WTC11 (cell line): ENCODE results near the gene DGKQ. TPM values are rescaled to one million over a fixed set of nuclear protein-coding genes. Genes with fewer than 3 reads are reported as not detected.

Source experiments
- ATAC-seq: fragments of 200-7000 bp; cut with Tn5 transposase; 2 replicates; pipeline ENCODE4 v1.10.0; 2021; ENCODE audit warnings: mild to moderate bottlenecking, moderate library complexity
- CTCF ChIA-PET: fragments of 300-600 bp; sonication (Branson Sonifier 250); formaldehyde crosslinking; loops from one replicate; lab custom pipeline; 2021; ENCODE audit warnings: antibody characterized with exemption; lab: Charles Lee
- POLR2A ChIA-PET: fragments of 350-600 bp; sonication (Branson Sonifier 250); formaldehyde crosslinking; loops from one replicate; lab custom pipeline; 2021; ENCODE audit warnings: antibody characterized with exemption; lab: Charles Lee
- DNase-seq: peaks from one replicate; pipeline ENCODE4 v3.0.0; 2021; ENCODE audit warnings: low spot score
- H3K27ac Mint-ChIP-seq: 2 replicates; pipeline ENCODE4 v1.8.0; 2021; ENCODE audit warnings: mixed read lengths
- H3K27me3 Mint-ChIP-seq: 2 replicates; pipeline ENCODE4 v1.8.0; 2021; ENCODE audit warnings: low read depth, mild to moderate bottlenecking, moderate library complexity, mixed read lengths
- H3K36me3 Mint-ChIP-seq: 2 replicates; pipeline ENCODE4 v1.8.0; 2021; ENCODE audit warnings: mixed read lengths
- H3K4me1 Mint-ChIP-seq: 2 replicates; pipeline ENCODE4 v1.8.0; 2022; ENCODE audit warnings: mixed read lengths
- H3K4me3 Mint-ChIP-seq: 2 replicates; pipeline ENCODE4 v1.8.0; 2021; ENCODE audit warnings: mild to moderate bottlenecking, moderate library complexity, mixed read lengths
- H3K9me3 Mint-ChIP-seq: 2 replicates; pipeline ENCODE4 v1.8.0; 2021; ENCODE audit warnings: mixed read lengths
- ATF1 ChIP-seq: sonication (generic); formaldehyde crosslinking; IDR thresholded peaks from 2 replicates; pipeline ENCODE4 v1.8.1; 2023; ENCODE audit warnings: mild to moderate bottlenecking, moderate library complexity, missing genetic modification reagents
- CREB1 ChIP-seq: sonication (generic); formaldehyde crosslinking; IDR thresholded peaks from 2 replicates; pipeline ENCODE4 v1.8.0; 2023; ENCODE audit warnings: mild to moderate bottlenecking, missing genetic modification reagents
- ERG ChIP-seq: fragments of 250-450 bp; sonication (Bioruptor Pico); IDR thresholded peaks from 2 replicates; pipeline ENCODE4 v1.8.0; 2021; ENCODE audit warnings: mild to moderate bottlenecking
- IRF1 ChIP-seq: sonication (generic); formaldehyde crosslinking; IDR thresholded peaks from 2 replicates; pipeline ENCODE4 v1.8.0; 2023; ENCODE audit warnings: missing genetic modification reagents
- MYBL2 ChIP-seq: sonication (generic); formaldehyde crosslinking; IDR thresholded peaks from 2 replicates; pipeline ENCODE4 v1.8.1; 2023; ENCODE audit warnings: mild to moderate bottlenecking, moderate library complexity, missing genetic modification reagents
- NFATC4 ChIP-seq: fragments of 250-450 bp; sonication (Bioruptor Pico); IDR thresholded peaks from 2 replicates; pipeline ENCODE4 v1.9.0; 2021; ENCODE audit warnings: mild to moderate bottlenecking
- NFE2L1 ChIP-seq: sonication (generic); formaldehyde crosslinking; IDR thresholded peaks from 2 replicates; pipeline ENCODE4 v1.8.1; 2023; ENCODE audit warnings: missing genetic modification reagents
- OVOL2 ChIP-seq: fragments of 250-450 bp; sonication (Bioruptor Pico); IDR thresholded peaks from 2 replicates; pipeline ENCODE4 v1.9.0; 2021; ENCODE audit warnings: mild to moderate bottlenecking, borderline replicate concordance
- PRRX2 ChIP-seq: fragments of 250-450 bp; sonication (Bioruptor Pico); IDR thresholded peaks from 2 replicates; pipeline ENCODE4 v1.8.0; 2021; ENCODE audit warnings: mild to moderate bottlenecking
- SMAD3 ChIP-seq: sonication (generic); formaldehyde crosslinking; IDR thresholded peaks from 2 replicates; pipeline ENCODE4 v1.8.0; 2022; ENCODE audit warnings: missing genetic modification reagents, mild to moderate bottlenecking, borderline replicate concordance
- SMAD4 ChIP-seq: sonication (generic); formaldehyde crosslinking; IDR thresholded peaks from 2 replicates; pipeline ENCODE4 v1.8.0; 2022; ENCODE audit warnings: mild to moderate bottlenecking, missing genetic modification reagents
- TEAD1 ChIP-seq: sonication (generic); formaldehyde crosslinking; IDR thresholded peaks from 2 replicates; pipeline ENCODE4 v1.8.0; 2022; ENCODE audit warnings: mild to moderate bottlenecking, missing genetic modification reagents
- TP53 ChIP-seq: sonication (generic); formaldehyde crosslinking; IDR thresholded peaks from 2 replicates; pipeline ENCODE4 v1.8.1; 2023; ENCODE audit warnings: mild to moderate bottlenecking, missing genetic modification reagents
- ZMAT4 ChIP-seq: fragments of 250-450 bp; sonication (Bioruptor Pico); IDR thresholded peaks from 2 replicates; pipeline ENCODE4 v1.9.0; 2021; ENCODE audit warnings: mild to moderate bottlenecking
- ZNF317 ChIP-seq: sonication (generic); formaldehyde crosslinking; IDR thresholded peaks from 2 replicates; pipeline ENCODE4 v1.8.1; 2023; ENCODE audit warnings: low read depth, mild to moderate bottlenecking, moderate library complexity, missing genetic modification reagents, borderline replicate concordance
- total RNA-seq: library from RNA; stranded (reverse); gene quantifications from 3 replicates; pipeline ENCODE4 v1.2.3, GENCODE V29; 2021
- TF ChIP-seq, protein P1 (sequence below): fragments of 250-450 bp; sonication (Bioruptor Pico); IDR thresholded peaks from 2 replicates; pipeline ENCODE4 v1.9.0; 2021; ENCODE audit warnings: mild to moderate bottlenecking
- TF ChIP-seq, protein P2 (sequence below): sonication (generic); formaldehyde crosslinking; IDR thresholded peaks from 2 replicates; pipeline ENCODE4 v1.8.1; 2022; ENCODE audit warnings: low read depth, mild to moderate bottlenecking, moderate library complexity, missing genetic modification reagents, borderline replicate concordance
- TF ChIP-seq, protein P3 (sequence below): sonication (generic); formaldehyde crosslinking; IDR thresholded peaks from 2 replicates; pipeline ENCODE4 v1.8.1; 2022; ENCODE audit warnings: low read depth, missing genetic modification reagents, borderline replicate concordance

The DGKQ gene
- total RNA-seq, 1 experiment from 2014 or later: 19.3 TPM

DNA sequence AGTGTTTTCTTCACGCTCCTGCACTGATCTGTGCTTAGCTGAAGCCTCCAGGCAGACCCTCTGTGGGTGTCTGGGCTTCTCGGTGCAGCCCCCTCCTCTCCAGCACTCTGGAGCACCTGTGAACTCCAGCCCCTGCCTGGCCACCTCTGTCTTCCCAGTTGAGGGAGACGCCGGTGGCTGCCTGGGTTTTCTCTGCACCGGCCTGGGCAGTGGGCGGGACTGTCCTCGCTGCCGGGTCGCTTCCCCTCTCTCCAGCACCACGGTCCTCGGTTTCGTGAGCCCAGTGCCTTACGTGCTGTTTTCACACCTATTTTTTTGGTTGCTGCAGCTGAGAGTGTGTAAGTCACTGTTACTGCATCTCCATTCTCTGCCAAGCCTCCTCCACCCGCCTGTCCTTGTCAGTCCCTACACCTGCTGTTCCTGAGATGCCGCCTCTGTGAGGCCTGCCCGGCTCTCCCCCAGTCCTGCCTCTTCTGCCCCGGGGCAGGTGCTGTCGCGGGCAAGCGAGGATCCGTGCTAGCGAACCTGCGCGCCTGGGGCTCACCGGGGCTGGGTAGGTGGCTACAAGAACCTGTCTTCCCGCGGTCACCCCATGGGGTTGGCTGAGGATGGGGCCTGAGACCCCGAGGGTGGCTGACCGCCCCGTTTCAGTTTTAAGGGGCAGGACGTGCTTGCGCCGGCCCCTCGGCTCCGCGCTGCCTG, 35.6 kb upstream of the DGKQ start:
- Mint-ChIP-seq H3K4me3 (peak overlapping the region; percentile 70), H3K27me3 (peaks cover 63% of the 10 kb centered on the region), H3K27ac (no peak overlapping the region), H3K36me3 (no peaks in the 10 kb centered on the region), H3K9me3 (peaks cover 7% of the 10 kb centered on the region; the same call in 1 of the 2 replicates), H3K4me1 (peaks cover 10% of the 10 kb centered on the region)
- ATAC-seq (peak; percentile 10), DNase-seq (peak; percentile 52)
- TF ChIP-seq ERG (0 out of 2 replicates have a peak, but pooled peaks have one; percentile 31), PRRX2 (CRISPR knock-in tag) (0 out of 2 replicates have a peak, but pooled peaks have one; percentile 21), SMAD4 (CRISPR knock-in tag) (no peak)
- ChIA-PET CTCF (no interaction called here), POLR2A (no interaction called here)

GRCh38 chr4:1006856-1007255, 33.5 kb upstream of the DGKQ start:
- H3K27me3 Mint-ChIP-seq: peaks cover 75% of the 10 kb centered on the region
- H3K9me3 Mint-ChIP-seq: peaks cover 7% of the 10 kb centered on the region; the same call in 1 of the 2 replicates
- ChIA-PET CTCF (no interaction called here), POLR2A (no interaction called here)
- no peak for ATAC-seq
- DNase-seq: no peak
- H3K4me3 Mint-ChIP-seq: no peak overlapping the region
- H3K27ac Mint-ChIP-seq: no peak overlapping the region
- H3K36me3 Mint-ChIP-seq: no peaks in the 10 kb centered on the region
- TF ChIP-seq OVOL2 (CRISPR knock-in tag): no peak
- TF ChIP-seq ZNF317 (CRISPR knock-in tag): no peak
- TF ChIP-seq CREB1 (CRISPR knock-in tag): no peak
- TF ChIP-seq SMAD3: no peak
- no peak for TF ChIP-seq NFATC4 (CRISPR knock-in tag)
- TF ChIP-seq IRF1 (CRISPR knock-in tag): no peak
- no peak for TF ChIP-seq NFE2L1 (CRISPR knock-in tag)
- no peak for TF ChIP-seq ATF1 (CRISPR knock-in tag)
- TF ChIP-seq ZMAT4 (CRISPR knock-in tag): no peak
- TF ChIP-seq, protein P1, sequence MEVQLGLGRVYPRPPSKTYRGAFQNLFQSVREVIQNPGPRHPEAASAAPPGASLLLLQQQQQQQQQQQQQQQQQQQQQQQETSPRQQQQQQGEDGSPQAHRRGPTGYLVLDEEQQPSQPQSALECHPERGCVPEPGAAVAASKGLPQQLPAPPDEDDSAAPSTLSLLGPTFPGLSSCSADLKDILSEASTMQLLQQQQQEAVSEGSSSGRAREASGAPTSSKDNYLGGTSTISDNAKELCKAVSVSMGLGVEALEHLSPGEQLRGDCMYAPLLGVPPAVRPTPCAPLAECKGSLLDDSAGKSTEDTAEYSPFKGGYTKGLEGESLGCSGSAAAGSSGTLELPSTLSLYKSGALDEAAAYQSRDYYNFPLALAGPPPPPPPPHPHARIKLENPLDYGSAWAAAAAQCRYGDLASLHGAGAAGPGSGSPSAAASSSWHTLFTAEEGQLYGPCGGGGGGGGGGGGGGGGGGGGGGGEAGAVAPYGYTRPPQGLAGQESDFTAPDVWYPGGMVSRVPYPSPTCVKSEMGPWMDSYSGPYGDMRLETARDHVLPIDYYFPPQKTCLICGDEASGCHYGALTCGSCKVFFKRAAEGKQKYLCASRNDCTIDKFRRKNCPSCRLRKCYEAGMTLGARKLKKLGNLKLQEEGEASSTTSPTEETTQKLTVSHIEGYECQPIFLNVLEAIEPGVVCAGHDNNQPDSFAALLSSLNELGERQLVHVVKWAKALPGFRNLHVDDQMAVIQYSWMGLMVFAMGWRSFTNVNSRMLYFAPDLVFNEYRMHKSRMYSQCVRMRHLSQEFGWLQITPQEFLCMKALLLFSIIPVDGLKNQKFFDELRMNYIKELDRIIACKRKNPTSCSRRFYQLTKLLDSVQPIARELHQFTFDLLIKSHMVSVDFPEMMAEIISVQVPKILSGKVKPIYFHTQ (CRISPR knock-in tag): no peak
- TF ChIP-seq, protein P2, sequence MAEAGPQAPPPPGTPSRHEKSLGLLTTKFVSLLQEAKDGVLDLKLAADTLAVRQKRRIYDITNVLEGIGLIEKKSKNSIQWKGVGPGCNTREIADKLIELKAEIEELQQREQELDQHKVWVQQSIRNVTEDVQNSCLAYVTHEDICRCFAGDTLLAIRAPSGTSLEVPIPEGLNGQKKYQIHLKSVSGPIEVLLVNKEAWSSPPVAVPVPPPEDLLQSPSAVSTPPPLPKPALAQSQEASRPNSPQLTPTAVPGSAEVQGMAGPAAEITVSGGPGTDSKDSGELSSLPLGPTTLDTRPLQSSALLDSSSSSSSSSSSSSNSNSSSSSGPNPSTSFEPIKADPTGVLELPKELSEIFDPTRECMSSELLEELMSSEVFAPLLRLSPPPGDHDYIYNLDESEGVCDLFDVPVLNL (CRISPR knock-in tag): no peak
- TF ChIP-seq TEAD1 (CRISPR knock-in tag): no peak
- no peak for TF ChIP-seq TP53 (CRISPR knock-in tag)
- TF ChIP-seq, protein P3, sequence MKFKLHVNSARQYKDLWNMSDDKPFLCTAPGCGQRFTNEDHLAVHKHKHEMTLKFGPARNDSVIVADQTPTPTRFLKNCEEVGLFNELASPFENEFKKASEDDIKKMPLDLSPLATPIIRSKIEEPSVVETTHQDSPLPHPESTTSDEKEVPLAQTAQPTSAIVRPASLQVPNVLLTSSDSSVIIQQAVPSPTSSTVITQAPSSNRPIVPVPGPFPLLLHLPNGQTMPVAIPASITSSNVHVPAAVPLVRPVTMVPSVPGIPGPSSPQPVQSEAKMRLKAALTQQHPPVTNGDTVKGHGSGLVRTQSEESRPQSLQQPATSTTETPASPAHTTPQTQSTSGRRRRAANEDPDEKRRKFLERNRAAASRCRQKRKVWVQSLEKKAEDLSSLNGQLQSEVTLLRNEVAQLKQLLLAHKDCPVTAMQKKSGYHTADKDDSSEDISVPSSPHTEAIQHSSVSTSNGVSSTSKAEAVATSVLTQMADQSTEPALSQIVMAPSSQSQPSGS (CRISPR knock-in tag): no peak
- no peak for TF ChIP-seq MYBL2 (CRISPR knock-in tag)
- peaks cover 10% of the 10 kb centered on the region for H3K4me1 Mint-ChIP-seq
